OCI-LY3 (cell line): ENCODE results near the gene BRPF1.

Source experiments
- CTCF ChIP-seq: fragments of 200-600, 300-600 bp; sonication (generic); IDR thresholded peaks from 2 replicates; pipeline ENCODE4 v1.5.1; 2014; ENCODE audit warnings: antibody characterized with exemption, low read length, low read depth
- EZH2phosphoT487 ChIP-seq: fragments of 200-600 bp; shearing (Covaris generic); IDR thresholded peaks from 2 replicates; pipeline ENCODE4 v1.6.1; 2018; ENCODE audit warnings: antibody characterized with exemption, mixed run types, low read depth

DNA sequence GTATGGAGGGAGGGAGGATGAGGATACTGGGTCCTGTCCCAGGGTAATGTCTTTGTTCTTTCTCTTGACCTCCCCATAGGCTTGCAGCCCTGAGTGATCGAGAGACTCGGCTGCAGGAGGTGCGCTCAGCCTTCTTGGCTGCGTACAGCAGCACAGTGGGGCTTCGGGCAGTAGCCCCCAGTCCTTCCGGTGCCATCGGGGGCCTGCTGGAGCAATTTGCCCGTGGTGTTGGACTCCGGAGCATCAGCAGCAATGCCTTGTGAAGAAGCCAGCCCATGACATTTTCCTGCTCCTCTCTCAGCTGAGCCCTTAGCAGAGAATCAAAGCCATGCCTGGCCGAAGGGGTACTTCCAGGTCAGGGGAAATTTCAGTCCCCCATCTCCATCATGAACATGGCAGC is 29.8 kb upstream of the BRPF1 start:
- no peak for TF ChIP-seq CTCF
- TF ChIP-seq EZH2phosphoT487, result no peak
